Activated T-cell treated with anti-CD3 and anti-CD28 coated beads for 48 hours (primary cell): ENCODE data around the gene GALNT17.
"Not testable (repeated sequence)": the region's sequence is repeated elsewhere in the genome, so short reads cannot be mapped to it uniquely, and the experiment has no call there.

ENCODE experiments used
- DNase-seq: peaks from one replicate; pipeline ENCODE4 v3.0.0-alpha.2; 2020; ENCODE audit warnings: low read depth

The GALNT17 gene

DNA sequence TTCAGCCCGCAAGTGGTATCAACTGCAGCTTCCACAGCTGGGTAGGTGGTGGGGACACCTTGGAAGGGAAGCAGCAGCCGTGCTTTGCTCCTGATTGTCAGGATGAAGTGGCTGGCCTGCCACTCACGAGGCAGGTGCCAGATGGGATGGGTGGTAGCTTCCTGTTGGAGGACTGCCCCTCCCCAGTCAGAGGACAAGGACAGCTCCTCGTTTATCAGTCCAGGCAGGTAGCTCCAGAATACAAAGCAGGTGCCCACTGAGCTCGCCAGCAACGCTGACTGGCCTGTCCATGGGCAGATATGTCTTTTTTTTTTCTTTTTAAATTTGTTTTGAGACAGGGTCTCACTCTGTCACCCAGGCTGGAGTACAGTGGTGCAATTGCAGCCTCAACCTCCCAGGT, 431.3 kb downstream of the GALNT17 start:
- no peak for DNase-seq

DNA sequence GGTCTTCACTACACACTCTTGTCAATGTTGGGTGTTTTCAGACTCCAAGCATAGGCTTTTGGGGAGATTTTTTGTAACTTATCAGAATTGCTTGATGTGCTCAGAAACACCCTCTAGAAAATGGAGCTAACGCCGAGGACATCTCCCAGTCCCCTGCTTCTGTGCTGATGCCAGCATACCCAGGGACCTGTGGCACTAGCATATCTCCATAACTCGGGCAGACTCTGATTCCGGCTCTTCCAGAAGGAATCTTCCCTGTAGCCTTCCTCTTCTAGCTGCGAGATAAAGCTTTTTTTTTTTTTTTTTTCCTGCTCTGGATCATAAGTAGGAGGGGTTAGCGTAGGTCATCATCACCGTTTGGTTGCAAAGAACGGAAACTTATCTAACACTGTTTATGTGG, 434.4 kb downstream of the GALNT17 start:
- no peak for DNase-seq

DNA sequence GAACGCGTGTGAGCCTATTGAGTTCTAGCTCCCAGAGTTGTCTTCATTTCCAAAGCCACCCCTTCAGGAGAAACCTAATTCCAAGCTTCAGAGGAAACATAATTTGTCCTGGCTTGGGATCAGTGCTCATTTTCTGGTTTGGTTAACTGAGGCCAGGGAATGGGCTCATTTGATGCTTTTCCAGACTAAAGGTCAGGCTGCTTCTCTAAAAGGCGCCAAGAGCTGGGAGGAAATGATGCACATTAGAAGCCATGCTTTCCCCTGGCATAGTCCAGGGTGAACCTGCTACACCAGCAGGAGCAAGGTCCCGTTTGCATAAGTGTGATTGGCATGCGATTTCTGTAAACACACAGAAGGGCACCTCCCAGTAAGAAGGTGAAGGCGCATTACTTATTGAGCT, 435.0 kb downstream of the GALNT17 start:
- no peak for DNase-seq

DNA sequence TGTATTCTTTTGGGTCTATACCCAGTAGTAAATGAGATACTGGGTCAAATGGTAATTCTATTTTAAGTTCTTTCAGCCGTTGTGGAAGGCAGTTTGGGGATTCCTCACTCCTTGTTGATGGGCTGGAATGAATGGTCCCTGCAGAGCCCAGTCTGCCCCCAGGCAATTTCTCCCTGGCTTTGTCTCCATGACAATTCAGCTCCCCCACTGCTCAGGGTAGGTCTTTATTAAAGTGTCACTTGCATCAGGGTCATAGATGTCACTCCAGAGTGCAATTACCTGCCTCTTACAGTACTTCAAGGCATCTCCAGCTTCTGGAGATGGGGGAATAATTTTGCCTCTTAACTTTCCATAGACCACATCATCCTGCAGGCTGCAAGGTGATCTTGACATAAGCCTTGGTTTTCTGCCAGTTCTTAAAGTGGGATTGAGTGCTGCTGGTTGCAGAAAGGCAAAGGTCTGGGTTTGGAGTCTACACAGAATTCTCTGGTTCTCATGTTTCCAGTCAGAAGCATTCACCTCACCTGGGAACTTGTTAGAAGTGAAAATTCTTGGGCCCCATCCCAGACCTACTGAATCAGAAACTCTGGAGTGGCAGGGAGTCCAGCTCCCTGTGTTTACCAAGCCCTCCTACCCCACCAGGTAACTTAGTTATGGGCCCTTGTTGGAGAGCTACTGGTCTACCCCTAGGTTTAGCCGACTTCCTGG, 442.4 kb downstream of the GALNT17 start:
- no peak for DNase-seq

DNA sequence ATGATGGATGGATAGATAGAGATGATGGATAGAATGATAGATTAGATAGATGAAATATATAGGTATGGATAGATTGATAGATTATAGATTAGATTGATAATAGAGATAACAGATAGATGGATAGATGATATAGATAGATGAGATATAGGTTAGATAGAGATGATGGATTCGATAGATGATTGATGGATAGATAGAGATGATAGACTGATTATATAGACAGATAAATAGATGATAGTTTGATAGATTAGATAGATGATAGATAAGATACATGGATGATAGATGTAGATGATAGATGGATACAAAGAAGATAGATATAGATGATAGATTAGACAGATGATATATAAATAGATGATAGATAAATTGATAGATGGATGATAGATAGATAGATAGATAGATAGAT, 448.1 kb downstream of the GALNT17 start:
- DNase-seq, result no peak

DNA sequence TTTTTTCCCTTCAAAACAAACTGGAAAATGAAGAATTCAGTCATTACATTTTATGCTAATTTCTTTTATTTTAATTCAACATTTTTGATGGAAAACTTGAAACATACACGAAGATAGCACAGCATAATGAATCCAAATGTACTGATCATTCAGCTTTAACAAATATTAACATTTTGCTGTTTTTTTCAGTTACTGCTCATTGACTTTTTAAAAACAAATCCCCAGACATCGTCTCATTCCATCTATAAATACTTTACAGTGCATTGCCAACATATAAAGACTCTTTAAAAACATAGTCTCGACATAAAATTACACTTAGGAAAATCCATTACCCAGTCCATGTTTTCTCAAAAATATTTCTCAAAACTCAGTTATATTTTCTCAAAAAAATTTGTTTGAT, 452.3 kb downstream of the GALNT17 start:
- no peak for DNase-seq

DNA sequence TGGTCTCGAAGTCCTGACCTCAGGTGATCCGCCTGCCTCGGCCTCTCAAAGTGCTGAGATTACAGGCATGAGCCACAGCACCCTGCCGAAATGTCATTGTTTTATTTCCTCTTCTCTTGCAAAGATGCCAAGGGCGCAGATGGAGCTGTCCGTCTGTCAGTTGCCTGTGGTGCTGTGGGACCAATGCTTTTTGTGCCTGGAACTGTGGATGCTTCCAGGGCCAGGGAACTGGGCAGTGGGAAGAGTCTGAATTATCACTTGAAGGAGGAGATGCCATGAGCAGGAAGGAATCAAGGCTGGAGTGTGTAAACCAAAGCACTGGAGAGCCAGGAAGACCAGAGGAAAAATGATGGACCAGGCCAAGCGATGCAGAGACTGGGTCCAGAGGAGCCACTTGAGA, 459.9 kb downstream of the GALNT17 start:
- DNase-seq, result no peak

DNA sequence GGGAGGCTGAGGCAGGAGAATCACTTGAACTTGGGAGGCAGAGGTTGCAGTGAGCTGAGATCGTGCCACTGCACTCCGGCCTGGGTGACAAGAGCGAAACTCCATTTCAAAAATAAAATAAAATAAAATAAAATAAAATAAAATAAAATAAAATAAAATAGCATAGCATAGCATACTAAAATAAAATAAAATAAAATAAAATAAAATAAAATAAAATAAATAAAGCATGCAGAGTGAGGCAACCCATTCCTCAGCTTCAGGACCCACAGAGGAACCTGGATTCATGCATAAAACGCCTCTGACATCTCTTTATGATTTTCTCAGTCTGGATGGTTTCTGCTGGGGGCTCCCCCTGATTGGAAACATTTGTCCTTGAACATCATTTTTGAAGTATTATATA, 460.4 kb downstream of the GALNT17 start:
- DNase-seq, result not testable (repeated sequence)

DNA sequence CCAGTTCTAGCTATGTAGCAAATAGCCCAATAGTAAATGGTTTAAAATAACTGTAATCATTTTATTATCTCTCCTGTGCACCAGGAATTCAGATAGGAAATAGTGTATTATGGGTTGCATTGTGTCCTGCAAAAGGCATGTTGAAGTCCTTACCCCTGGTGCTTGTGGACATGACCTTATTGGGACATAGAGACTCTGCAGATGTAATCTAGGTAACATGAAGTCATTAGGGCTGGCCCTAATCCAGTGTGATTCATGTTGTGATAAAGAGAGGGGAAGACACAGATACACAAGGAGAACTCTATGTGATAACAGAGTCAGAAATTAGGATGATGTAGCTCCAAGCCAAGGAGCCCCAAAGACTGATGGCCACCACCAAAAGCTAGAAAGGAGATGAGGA, 462.8 kb downstream of the GALNT17 start:
- DNase-seq, result no peak

DNA sequence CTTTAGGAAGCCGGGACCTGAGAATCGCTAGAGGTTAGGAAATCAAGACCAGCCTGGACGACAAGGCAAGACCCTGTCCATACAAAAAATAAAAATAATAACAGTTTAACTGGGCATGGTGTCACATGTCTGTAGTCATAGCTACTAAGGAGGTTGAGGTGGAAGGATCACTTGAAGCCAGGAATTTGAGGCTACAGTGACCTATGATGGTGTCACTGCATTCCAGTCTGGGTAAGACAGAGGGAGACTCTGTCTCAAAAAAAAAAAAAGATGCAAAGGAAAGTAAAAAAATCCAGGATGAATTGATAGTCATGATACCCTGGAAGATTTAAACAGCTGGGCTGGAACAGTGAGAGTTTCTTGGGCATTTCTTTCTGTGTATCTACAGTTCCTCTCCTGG, 463.2 kb downstream of the GALNT17 start:
- no peak for DNase-seq

DNA sequence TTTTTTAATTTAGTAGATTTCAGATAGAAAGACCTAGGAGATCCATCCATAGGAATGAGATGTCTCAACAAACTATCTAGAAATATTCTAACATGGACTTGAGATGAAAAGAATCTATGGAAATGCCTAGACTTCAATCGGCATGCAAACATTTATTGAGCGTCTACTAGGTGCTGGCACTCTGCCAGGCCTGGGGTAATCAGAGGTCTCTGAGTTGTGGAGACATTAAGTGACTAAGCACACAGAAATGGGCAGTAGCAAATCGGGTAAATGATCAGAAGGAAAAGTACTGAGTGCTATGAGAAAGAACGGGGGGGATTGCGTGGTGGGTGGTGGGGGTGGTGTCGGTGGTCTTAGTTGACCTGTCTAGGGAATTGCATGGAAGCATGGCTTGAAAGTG, 466.6 kb downstream of the GALNT17 start:
- DNase-seq, result no peak

DNA sequence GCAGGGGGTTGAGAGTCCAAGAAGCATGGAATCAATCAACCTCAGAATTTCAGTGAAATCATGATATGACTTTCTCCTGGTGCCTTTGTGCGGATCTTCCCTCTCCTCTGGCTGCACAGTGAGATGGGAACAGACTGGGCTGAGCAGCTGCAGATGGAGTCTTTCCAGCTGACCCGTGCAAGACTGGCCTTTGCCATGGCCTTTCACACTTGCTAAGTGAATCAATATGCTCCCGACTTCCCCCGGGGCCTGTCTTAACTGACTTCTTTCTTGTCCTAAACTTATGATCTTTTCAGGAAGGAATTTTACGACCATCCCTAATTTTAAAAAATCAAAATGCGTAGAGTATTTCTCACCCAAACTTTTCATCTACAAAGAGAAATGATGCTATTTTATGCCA, 469.9 kb downstream of the GALNT17 start:
- no peak for DNase-seq

DNA sequence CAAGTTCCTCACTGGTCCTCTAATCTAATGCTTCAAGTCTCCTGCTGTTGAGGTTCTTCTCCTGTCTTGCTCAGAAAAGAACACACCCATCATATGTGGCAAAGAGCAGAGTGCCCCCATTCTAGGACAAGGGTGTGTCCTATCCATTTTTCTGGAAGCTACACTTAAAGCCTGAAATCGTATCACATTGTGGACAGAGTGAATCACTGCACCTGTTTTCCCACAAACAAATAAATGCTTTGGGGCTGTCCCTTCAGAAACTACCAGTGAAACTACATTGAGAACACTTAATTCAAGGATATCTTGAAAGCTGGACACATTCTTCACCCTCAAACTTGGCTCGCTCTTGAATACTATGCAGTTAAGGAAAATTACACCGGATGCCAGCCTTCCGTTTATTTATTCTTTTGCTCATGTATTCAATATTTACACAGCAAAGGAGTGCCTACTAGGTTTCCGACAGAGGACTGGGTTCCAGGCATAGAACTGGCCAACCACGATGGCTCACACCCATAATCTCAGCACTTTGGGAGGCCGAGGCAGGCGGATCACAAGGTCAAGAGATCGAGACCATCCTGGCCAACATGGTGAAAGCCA, 473.0 kb downstream of the GALNT17 start:
- DNase-seq, result no peak

DNA sequence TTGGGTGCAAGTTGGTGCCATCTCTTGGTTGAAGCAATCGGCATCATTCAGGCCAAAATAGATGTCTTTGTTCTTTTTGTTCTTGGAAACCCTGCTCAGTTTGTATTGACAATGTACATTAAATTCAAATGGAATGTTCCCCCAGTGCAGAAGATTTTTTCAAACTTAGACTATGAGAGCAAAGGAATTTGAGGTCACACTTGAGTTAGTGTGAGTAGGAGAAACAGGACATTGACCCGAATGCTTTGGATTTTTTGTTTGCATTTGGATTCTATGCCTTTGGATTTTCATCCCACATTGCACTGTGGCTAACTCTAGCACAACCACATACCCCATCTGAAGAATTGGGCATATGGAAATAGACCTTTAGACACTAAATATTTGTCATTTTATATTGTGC, 480.0 kb downstream of the GALNT17 start:
- DNase-seq, result no peak

DNA sequence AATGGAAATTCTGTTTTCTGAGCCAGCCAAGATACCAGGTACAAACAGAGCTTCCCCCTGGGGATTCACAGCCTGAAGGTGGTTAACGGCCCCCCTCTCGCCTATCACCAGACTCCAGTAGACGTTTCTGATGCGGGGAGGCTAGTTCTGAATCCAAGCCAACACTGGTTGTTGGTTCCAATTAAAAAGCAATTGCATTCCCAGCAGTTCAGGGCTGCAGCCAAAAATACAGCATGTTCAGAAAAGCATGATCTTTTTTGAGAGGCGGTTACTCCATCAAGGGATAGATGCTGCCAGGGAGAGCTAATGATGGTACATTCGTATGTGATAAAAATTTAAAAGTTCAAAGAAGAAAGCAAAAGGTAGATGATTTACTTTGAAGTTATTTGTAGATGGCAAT, 481.0 kb downstream of the GALNT17 start:
- DNase-seq, result no peak

DNA sequence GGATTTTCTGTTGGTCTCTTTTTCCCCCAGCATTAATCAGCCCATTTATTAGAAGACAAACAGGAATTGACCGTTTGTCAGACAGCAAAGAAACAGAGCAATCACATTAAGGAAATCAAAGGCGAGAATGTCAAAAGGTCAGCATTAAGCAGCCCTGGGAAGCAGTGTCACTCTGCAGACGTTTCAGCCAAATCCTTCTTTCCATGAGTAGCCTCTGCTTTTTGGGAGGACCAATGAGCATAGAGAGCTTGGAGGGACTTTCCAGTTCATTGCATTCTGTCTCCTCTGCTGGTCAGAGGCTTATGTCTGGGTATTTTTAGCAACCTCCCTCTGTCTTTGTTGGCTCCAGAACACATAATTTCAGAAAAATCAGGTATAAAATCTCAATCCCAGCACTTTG, 481.4 kb downstream of the GALNT17 start:
- no peak for DNase-seq

DNA sequence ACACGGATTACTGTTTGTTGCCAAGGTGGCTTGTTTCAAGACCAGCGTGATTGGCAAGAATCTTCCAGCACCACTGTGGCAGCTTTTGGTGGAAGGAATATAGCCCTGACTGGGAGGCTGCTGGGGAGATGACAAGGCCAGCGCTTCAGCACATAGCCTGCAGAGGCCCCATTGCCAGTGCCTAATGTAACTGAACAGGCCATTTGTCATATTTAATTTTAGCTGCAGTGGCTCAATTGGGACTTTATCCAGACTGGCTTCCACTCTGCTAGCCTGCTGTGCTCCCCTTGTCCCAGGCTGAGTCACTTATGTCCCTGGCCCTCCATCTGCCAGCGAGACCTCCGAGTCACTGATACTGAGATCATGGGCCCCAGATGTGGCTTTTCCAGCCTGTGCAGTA, 483.1 kb downstream of the GALNT17 start:
- no peak for DNase-seq

DNA sequence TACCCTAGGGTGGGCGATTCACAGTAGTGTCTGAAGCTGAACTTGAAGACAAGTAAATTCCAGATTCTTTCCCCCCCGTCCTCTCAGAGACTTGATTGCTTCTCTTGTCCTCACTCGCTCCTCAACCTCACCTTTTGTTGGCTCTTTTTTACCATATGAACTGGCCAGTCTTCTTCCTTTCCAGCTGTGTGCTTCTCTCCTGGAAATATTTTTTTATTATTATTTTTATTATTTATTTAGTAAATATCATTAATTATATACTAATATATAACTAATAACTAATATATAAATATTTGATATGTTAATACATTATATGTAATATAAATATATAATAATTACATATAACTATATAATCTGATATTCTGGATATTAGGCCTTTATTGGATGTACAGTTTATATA, 484.3 kb downstream of the GALNT17 start:
- DNase-seq, result no peak

DNA sequence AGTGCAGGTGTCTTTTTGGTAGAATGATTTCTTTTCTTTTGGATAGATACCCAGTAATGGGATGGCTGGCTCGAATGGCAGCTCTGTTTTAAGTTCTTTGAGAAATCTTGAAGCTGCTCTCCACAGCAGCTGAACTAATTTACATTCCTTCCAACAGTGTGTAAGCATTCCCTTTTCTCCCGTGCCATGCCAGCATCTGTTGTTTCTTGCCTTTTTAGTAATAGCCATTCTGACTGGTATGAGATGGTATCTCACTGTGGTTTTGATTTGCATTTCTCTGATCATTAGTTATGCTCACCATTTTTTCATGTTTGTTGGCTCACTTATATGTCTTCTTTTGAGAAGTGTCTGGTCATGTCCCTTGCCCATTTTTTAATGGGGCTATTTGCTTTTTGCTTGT, 486.3 kb downstream of the GALNT17 start:
- DNase-seq, result no peak

DNA sequence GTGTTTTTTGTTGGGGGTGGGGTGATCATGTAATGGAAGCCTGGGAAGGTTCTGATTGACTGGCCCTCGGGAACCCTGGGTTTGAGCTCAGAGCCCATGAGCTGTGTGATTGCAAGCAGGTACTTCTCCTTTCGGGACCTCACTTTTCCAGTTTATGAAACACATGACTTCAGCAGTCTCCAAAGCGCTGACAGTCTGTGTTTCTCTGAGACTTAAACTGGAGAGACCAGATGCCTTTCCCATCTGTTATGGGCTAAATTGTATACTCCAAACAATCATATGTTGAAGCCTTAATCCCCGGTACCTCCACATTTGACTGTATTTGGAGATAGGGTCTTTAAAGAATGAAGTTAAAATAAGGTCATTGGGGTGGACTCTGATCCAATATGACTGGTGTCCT, 493.6 kb downstream of the GALNT17 start:
- DNase-seq, result no peak

DNA sequence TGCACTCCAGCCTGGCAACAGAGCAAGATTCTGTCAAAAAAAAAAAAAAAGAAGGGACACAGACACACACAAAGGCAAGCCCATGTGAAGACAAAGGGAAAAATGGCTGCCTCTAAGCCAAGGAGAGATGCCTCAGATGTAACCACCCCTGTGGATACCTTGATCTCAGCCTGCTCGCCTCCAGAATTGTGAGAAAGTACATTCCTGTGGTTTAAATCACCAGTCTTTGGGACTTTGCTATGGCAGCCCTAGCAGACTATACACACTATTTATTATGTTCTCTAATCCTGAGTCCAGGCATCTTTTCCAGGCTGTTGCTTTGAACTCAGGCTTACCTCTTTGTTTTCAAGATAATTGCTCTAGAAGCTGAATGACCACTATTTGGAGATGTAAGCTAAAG, 494.3 kb downstream of the GALNT17 start:
- DNase-seq, result no peak

DNA sequence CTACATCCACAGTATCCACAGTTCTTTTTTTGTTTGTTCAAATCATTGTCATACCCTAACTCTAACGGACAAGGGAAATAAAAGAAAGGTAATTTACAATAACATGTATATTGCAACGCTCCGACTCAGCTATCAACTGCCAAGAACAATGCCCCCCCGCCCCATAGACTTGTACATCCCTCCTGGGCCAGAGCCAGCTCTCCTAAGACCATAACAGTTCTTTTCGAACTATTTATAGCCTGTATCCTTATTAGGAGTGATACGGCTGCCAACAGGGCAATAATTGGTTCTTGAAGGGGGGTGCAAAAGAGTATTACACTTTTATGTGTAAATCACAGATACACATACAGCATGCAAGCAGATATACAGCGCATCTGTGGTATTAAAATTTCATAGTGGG, 495.7 kb downstream of the GALNT17 start:
- DNase-seq, result no peak

DNA sequence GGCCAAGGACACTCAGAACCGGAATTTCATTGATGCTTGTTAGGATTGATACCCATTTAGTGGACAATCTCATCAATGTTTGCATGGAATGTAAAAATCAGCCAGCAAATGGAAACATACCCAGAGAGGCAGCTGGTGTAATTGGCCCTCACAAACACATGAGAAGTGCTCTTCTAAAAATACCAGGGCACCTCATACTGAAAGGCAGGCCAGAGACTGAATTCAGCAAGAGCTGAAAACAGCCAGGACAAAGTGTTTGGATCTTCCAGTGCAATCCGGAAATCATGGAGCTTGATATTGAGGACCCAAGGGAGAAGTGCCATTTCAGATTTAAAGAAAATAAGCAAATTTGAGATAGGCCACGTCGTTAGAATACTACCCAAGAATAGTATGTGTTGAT, 498.6 kb downstream of the GALNT17 start:
- no peak for DNase-seq

DNA sequence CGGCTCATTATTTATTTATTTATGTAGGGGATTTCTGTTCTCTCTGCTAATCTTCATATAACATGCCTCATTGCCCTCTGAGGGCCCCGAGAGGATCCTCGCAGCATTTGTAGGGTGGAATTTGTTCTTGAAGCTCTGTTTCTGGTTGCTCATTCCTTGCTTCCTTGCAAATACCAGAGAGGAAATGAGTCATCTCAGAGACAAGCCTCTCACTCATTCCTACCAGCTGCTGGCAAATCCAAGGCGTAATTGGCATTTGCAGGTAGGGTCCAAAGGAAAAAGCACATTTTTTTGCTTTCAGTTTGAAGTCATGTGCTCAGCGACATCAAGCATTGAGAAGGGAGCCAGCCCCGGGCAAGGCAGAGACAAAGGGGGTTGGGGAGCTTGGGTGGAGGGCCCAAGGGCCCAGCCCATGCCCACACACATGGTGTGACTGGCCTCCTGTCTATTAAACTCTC, 501.6 kb downstream of the GALNT17 start:
- DNase-seq, result no peak
